CD4-positive, alpha-beta memory T cell (primary cell): ENCODE results near the gene CBX3. TPM values are rescaled to one million over a fixed set of nuclear protein-coding genes. Genes with fewer than 3 reads are reported as not detected.
"Not testable (repeated sequence)": the region's sequence is repeated elsewhere in the genome, so short reads cannot be mapped to it uniquely, and the experiment has no call there.

Source experiments
- CTCF ChIA-PET: fragments of 350-600 bp; sonication (Branson Sonifier 250); formaldehyde crosslinking; loops from one replicate; lab custom pipeline; 2021; ENCODE audit warnings: inconsistent platforms; ENCODE audit not compliant: partially characterized antibody; lab: Charles Lee
- POLR2A ChIA-PET: fragments of 350-600 bp; sonication (Branson Sonifier 250); formaldehyde crosslinking; loops from one replicate; lab custom pipeline; 2021; ENCODE audit not compliant: partially characterized antibody; lab: Charles Lee
- DNase-seq, 5 donors: peaks; one replicate each; pipeline versions ENCODE4 v3.0.0 to v3.0.0-alpha.2; 2020 to 2022; ENCODE audit warnings: mixed read lengths in 1 of 5
- H3K27ac ChIP-seq: one replicate; pipeline ENCODE4 v1.7.0; 2013; ENCODE audit warnings: low read depth, low read length
- H3K27me3 ChIP-seq: 2 replicates; pipeline ENCODE4 v1.7.0; 2013; ENCODE audit warnings: mild to moderate bottlenecking, low read length, moderate library complexity; ENCODE audit not compliant: insufficient read depth
- H3K36me3 ChIP-seq: 2 replicates; pipeline ENCODE4 v1.7.0; 2013; ENCODE audit warnings: mild to moderate bottlenecking, low read length, moderate library complexity; ENCODE audit not compliant: insufficient read depth
- H3K4me1 ChIP-seq: 2 replicates; pipeline ENCODE4 v1.7.0; 2013; ENCODE audit warnings: mild to moderate bottlenecking, low read length, moderate library complexity; ENCODE audit not compliant: insufficient read depth
- H3K4me3 ChIP-seq, 2 donors: one replicate each; pipeline ENCODE4 v1.7.0; 2013; ENCODE audit warnings: low read length in 2 of 2, mild to moderate bottlenecking in 1 of 2
- H3K9me3 ChIP-seq, 2 donors: one replicate each; pipeline ENCODE4 v1.7.0; 2013; ENCODE audit warnings: low read length in 2 of 2, control low read depth in 1 of 2; ENCODE audit not compliant: control insufficient read depth in 1 of 2
- H3K27ac Mint-ChIP-seq, 7 donors: one replicate each; pipeline ENCODE4 v1.8.0; 2020 to 2021; ENCODE audit warnings: mixed read lengths in 7 of 7, mild to moderate bottlenecking in 6 of 7, inconsistent platforms in 3 of 7, moderate library complexity in 3 of 7
- H3K27me3 Mint-ChIP-seq, 2 donors: one replicate each; pipeline ENCODE4 v1.8.0; 2020 to 2021; ENCODE audit warnings: mixed read lengths in 2 of 2
- H3K36me3 Mint-ChIP-seq, 2 donors: one replicate each; pipeline ENCODE4 v1.8.0; 2020 to 2021; ENCODE audit warnings: mixed read lengths in 2 of 2, inconsistent platforms in 1 of 2, mild to moderate bottlenecking in 1 of 2
- H3K4me1 Mint-ChIP-seq, 4 donors: one replicate each; pipeline ENCODE4 v1.8.0; 2020 to 2021; ENCODE audit warnings: mixed read lengths in 4 of 4, mild to moderate bottlenecking in 1 of 4
- H3K4me3 Mint-ChIP-seq, 8 donors: one replicate each; pipeline ENCODE4 v1.8.0; 2020 to 2021; ENCODE audit warnings: mixed read lengths in 8 of 8, mild to moderate bottlenecking in 7 of 8, moderate library complexity in 6 of 8, inconsistent platforms in 3 of 8
- H3K9me3 Mint-ChIP-seq, 8 donors: one replicate each; pipeline ENCODE4 v1.8.0; 2020 to 2021; ENCODE audit warnings: mixed read lengths in 8 of 8, mild to moderate bottlenecking in 5 of 8, inconsistent platforms in 3 of 8, moderate library complexity in 1 of 8
- intact Hi-C: fragments of 100-400 bp; cut with micrococcal nuclease; formaldehyde crosslinking; loops from one replicate; pipeline ENCODE4 v1.15.1; 2023
- polyA plus RNA-seq, 2 donors: library from polyadenylated mRNA; unstranded; fragments of 300-500 nt; fragmentation: Illumina TruSeq; gene quantifications; one replicate each; pipeline ENCODE4 v1.2.3, GENCODE V29; 2021
- total RNA-seq, 2 experiments: library from RNA; stranded (reverse); gene quantifications; one replicate each; pipeline ENCODE4 v1.2.3, GENCODE V29; 2021

Gene CBX3
- total and polyA plus RNA-seq, 4 experiments from 2014 or later: 105 to 180 (median 166) TPM

DNA sequence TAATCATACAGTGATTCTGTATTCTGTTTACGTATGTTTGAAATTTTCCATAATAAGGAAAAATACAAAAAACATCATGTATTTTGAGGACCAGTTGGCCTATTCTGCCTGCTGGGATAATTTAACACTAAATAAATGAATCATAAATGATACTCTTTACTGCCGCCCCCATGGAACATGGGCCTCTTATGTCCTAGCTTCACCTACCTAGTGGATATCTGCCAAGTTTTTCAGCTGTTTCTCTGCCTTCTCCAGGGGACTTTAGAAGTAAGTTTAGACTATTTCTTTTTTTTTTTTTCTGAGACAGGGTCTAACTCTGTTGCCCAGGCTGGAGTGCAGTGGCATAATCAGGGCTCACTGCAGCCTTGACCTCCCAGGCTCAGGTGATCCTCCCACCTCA is 39.1 kb upstream of the CBX3 start:
- Histone ChIP-seq H3K4me1 (peaks cover 41% of the 10 kb centered on the region), H3K27me3 (no peaks in the 10 kb centered on the region), H3K9me3 (no peaks in the 10 kb centered on the region), H3K36me3 (no peaks in the 10 kb centered on the region), H3K27ac (no peak overlapping the region), H3K4me3 (no peak overlapping the region)
- intact Hi-C loops: no loop called here
- Mint-ChIP-seq H3K27ac (peak overlapping the region in 4 of 7 donors; percentile 9 to 63 (median 44)), H3K36me3 (no peaks in the 10 kb centered on the region), H3K4me3 (peak overlapping the region in 1 of 8 donors; percentile 8), H3K4me1 (peaks cover 37 to 58% (median 45%) of the 10 kb centered on the region in 4 donors), H3K27me3 (no peaks in the 10 kb centered on the region), H3K9me3 (peaks cover 0 to 8% (median 2%) of the 10 kb centered on the region in 8 donors)
- ChIA-PET POLR2A (interaction anchor here (1.0 to 10.0 kb wide), 2 partner anchors 26 to 34 kb away, joined by 5 to 169 read pairs; partner anchors contain the start of genes CBX3 and HNRNPA2B1), CTCF (interaction anchor here (0.7 to 2.3 kb wide), 4 partner anchors 21 to 96 kb away, joined by 3 to 12 read pairs (median 6); no protein-coding TSS in a partner anchor)
- DNase-seq: no peak

DNA sequence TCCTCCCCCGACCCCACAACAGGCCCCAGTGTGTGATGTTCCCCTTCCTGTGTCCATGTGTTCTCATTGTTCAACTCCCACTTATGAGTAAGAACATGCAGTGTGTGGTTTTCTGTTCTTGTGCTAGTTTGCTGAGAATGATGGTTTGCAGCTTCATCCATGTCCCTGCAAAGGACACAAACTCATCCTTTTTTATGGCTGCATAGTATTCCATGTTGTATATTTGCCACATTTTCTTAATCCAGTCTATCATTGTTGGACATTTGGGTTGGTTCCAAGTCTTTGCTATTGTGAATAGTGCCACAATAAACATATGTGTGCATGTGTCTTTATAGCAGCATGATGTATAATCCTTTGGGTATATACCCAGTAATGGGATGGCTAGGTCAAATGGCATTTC is 37.7 kb upstream of the CBX3 start:
- H3K9me3 ChIP-seq, intact Hi-C loops, H3K27me3 Mint-ChIP-seq, DNase-seq, H3K4me3 ChIP-seq, H3K27ac Mint-ChIP-seq, H3K27ac ChIP-seq, H3K9me3 Mint-ChIP-seq, H3K36me3 Mint-ChIP-seq, H3K4me3 Mint-ChIP-seq, H3K36me3 ChIP-seq, H3K27me3 ChIP-seq: not testable (repeated sequence)
- ChIA-PET POLR2A (interaction anchor here (1.3 kb wide), 1 partner anchor 12 kb away, joined by 3 read pairs; the partner anchor contains the start of gene NFE2L3), CTCF (interaction anchor here (1.0 kb wide), 1 partner anchor 34 kb away, joined by 3 read pairs; no protein-coding TSS in a partner anchor)
- H3K4me1 Mint-ChIP-seq: peaks cover 30 to 49% (median 38%) of the 10 kb centered on the region in 4 donors
- H3K4me1 ChIP-seq: peaks cover 30% of the 10 kb centered on the region

DNA sequence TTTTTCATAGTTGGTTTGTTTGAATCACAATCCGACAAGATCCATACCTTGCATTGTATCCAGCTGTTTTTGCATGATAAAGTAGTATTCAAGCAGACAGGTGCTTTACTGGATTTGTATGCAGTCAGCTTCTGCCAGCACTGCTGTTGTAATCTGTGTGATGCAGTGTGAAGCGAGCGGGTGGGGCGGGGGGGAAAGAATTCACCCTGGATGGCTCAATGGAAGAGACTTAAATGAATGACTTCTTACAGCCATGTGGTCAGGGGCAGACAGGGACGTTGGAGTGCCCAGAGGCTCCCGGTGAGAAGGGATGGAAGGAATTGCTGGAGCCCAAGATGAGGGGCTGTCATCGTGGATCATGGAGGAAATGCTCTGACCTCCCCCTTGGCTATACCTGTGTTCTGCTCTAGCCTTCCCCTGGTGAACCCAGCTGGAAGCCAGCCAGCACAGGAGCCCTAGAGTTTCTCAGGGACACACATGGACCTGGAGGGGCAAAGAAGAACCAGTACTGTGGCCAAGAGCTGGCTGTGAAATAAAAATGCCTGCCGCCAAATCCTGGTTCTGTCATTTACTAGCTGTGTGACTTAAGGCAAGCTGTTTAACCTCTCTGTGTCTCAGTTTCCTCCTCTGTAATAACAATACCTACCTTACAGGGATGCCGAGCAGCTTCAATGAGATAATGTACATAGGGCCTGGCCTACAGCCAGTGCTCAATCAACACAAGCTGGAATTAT is 35.4 kb upstream of the CBX3 start:
- peaks cover 20% of the 10 kb centered on the region for H3K4me1 ChIP-seq
- no peaks in the 10 kb centered on the region for H3K27me3 ChIP-seq
- intact Hi-C loops: loop anchor here (2.0 kb wide), 1 partner anchor 13 kb away; the partner anchor contains the start of gene NFE2L3
- peak overlapping the region; percentile 39 for H3K27ac ChIP-seq
- H3K4me3 Mint-ChIP-seq: peak overlapping the region in 2 of 8 donors; percentile 31 to 70
- CTCF ChIA-PET: interaction anchor here (1.0 to 2.5 kb wide), 4 partner anchors 15 to 77 kb away, joined by 4 to 9 read pairs (median 7); partner anchors contain the start of gene NFE2L3
- no peak for DNase-seq
- no peaks in the 10 kb centered on the region for H3K27me3 Mint-ChIP-seq
- peak overlapping the region in 6 of 7 donors; percentile 75 to 94 (median 86) for H3K27ac Mint-ChIP-seq
- POLR2A ChIA-PET: interaction anchor here (1.4 to 3.3 kb wide), 8 partner anchors 9 to 33 kb away, joined by 5 to 29 read pairs (median 11); partner anchors contain the start of genes CBX3, HNRNPA2B1 and NFE2L3
- no peak overlapping the region for H3K4me3 ChIP-seq
- H3K36me3 Mint-ChIP-seq: peaks cover 6 to 8% of the 10 kb centered on the region in 2 donors
- peaks cover 13 to 33% (median 22%) of the 10 kb centered on the region in 4 donors for H3K4me1 Mint-ChIP-seq
- peaks cover 0 to 8% (median 2%) of the 10 kb centered on the region in 8 donors for H3K9me3 Mint-ChIP-seq
- no peaks in the 10 kb centered on the region for H3K9me3 ChIP-seq
- no peaks in the 10 kb centered on the region for H3K36me3 ChIP-seq

DNA sequence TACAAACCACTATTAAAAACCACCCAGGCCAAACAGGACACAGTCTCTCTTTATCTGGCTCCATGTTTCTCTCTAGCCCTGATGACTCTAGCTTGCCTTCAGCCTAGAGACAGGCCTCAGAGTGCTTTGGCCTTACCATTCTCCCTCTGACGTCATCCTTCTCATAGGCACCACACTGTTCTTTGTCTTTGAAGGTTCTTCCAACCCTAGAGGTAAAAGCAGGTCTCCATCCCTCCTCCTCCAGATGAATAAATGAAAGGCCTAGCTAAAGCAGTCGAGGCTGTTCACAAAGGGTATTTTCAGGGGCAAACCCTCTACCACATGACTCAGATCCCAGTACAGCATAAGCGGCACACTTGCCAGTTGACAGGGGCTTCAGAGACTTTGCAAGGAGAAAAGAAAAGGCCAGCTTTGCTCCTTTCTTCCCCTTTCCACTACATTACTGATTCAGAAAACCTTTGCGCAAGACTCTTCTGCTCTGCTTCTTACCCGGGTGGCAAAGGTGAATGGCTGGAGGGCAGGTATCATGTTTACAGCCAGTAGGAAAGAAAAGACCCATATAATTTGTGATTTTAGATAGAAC is 34.8 kb upstream of the CBX3 start:
- Histone ChIP-seq H3K36me3 (no peaks in the 10 kb centered on the region), H3K27ac (peak overlapping the region; percentile 39), H3K4me3 (no peak overlapping the region), H3K9me3 (no peaks in the 10 kb centered on the region), H3K27me3 (no peaks in the 10 kb centered on the region), H3K4me1 (peaks cover 20% of the 10 kb centered on the region)
- Mint-ChIP-seq H3K27ac (peak overlapping the region; percentile 44 to 94 (median 85)), H3K4me1 (peaks cover 14 to 33% (median 22%) of the 10 kb centered on the region in 4 donors), H3K27me3 (no peaks in the 10 kb centered on the region), H3K4me3 (peak overlapping the region in 5 of 8 donors; percentile 18 to 70 (median 41)), H3K36me3 (peaks cover 10 to 11% of the 10 kb centered on the region in 2 donors), H3K9me3 (peaks cover 0 to 8% (median 2%) of the 10 kb centered on the region in 8 donors)
- POLR2A ChIA-PET: interaction anchor here (1.2 to 3.3 kb wide), 10 partner anchors 9 to 33 kb away, joined by 5 to 29 read pairs (median 10); partner anchors contain the start of genes CBX3, HNRNPA2B1 and NFE2L3
- intact Hi-C loops: loop anchor here (1.0 to 2.0 kb wide), 2 partner anchors 10 to 14 kb away; partner anchors contain the start of gene NFE2L3
- CTCF ChIA-PET: interaction anchor here (1.0 to 2.5 kb wide), 5 partner anchors 15 to 78 kb away, joined by 3 to 9 read pairs (median 6); partner anchors contain the start of gene NFE2L3
- peak in 1 of 5 donors; percentile 49 for DNase-seq

DNA sequence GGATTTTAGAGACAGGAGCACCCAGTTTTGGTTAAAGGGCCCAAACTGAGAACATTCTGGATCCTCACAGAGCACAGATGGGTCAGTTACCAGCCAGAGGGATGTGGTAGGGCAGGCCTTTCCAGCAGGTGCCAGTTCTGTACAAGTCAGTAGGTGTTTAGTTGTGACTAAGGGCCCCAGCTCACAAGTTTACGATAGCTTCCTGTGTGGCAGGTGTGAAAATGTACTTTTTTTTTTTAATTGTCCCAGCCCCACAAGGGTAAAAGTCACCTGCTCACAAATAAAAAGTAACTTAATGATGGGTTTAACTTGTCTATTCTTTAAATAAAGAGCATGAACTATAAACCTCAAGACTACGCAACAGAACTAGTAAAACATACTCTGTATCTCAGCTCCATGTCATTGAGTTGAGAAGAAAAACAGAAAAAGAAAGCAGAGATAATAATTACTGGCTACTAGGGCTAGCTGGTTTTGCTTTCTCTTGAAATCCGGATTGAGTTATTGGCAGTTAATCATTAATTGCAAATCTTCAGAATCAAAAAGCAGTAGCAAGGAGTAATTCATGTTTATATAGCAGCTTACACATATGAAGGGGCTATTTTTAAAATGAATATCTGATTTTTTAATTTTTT is 34.1 kb upstream of the CBX3 start:
- Histone ChIP-seq H3K9me3 (no peaks in the 10 kb centered on the region), H3K36me3 (no peaks in the 10 kb centered on the region), H3K4me1 (peaks cover 20% of the 10 kb centered on the region), H3K27me3 (no peaks in the 10 kb centered on the region), H3K4me3 (no peak overlapping the region), H3K27ac (peak overlapping the region; percentile 39)
- peak overlapping the region; percentile 44 to 94 (median 85) for H3K27ac Mint-ChIP-seq
- ChIA-PET CTCF (interaction anchor here (1.0 to 2.5 kb wide), 5 partner anchors 16 to 78 kb away, joined by 3 to 9 read pairs (median 6); partner anchors contain the start of gene NFE2L3), POLR2A (interaction anchor here (0.8 to 3.3 kb wide), 10 partner anchors 10 to 89 kb away, joined by 3 to 29 read pairs (median 10); partner anchors contain the start of genes CBX3, HNRNPA2B1 and NFE2L3)
- H3K4me3 Mint-ChIP-seq: peak overlapping the region in 6 of 8 donors; percentile 11 to 70 (median 40)
- H3K36me3 Mint-ChIP-seq: peaks cover 10 to 14% of the 10 kb centered on the region in 2 donors
- peak in 2 of 5 donors; percentile 33 to 70 for DNase-seq
- H3K9me3 Mint-ChIP-seq: peaks cover 0 to 8% (median 2%) of the 10 kb centered on the region in 8 donors
- H3K27me3 Mint-ChIP-seq: no peaks in the 10 kb centered on the region
- H3K4me1 Mint-ChIP-seq: peaks cover 14 to 29% (median 23%) of the 10 kb centered on the region in 4 donors
- intact Hi-C loops: loop anchor here (1.0 to 2.0 kb wide), 2 partner anchors 11 to 15 kb away; partner anchors contain the start of gene NFE2L3

DNA sequence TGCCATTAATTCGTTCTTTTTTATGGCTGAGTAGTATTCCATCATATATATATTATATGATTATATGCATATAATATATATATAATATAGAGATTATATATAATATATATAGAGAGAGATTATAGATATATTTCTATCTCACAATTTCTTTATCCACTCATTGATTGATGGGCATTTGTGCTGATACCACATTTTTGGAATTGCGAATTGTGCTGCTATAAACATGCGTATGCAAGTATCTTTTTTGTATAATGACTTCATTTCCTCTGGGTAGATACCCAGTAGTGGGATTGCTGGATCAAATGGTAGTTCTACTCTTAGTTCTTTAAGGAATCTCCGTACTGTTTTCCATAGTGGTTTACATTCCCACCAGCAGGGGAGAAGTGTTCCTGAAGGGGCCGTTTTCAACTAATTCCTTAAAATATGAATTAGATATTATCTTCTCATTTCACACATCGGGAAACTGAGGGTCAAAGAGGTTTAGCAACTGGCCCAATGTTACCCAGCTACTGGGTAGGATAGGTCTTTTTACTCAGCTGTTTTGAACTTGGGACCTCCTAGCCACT is 33.0 kb upstream of the CBX3 start:
- peaks cover 0 to 8% (median 2%) of the 10 kb centered on the region in 8 donors for H3K9me3 Mint-ChIP-seq

More for the DNA sequence above, 33.0 kb upstream of the CBX3 start:
- DNase-seq: no peak
- H3K36me3 Mint-ChIP-seq: peaks cover 10 to 14% of the 10 kb centered on the region in 2 donors
- Histone ChIP-seq H3K36me3 (no peaks in the 10 kb centered on the region), H3K9me3 (no peaks in the 10 kb centered on the region), H3K27ac (no peak overlapping the region), H3K27me3 (no peaks in the 10 kb centered on the region), H3K4me3 (no peak overlapping the region), H3K4me1 (peaks cover 20% of the 10 kb centered on the region)
- intact Hi-C loops: no loop called here
- ChIA-PET CTCF (no interaction called here), POLR2A (interaction anchor here (3.3 kb wide), 1 partner anchor 17 kb away, joined by 23 read pairs; the partner anchor contains the start of gene NFE2L3)
- H3K4me1 Mint-ChIP-seq: peaks cover 14 to 28% (median 25%) of the 10 kb centered on the region in 4 donors
- no peaks in the 10 kb centered on the region for H3K27me3 Mint-ChIP-seq
- H3K4me3 Mint-ChIP-seq: no peak overlapping the region
- no peak overlapping the region for H3K27ac Mint-ChIP-seq
